AG09319 (cell line): ENCODE measurements around the gene VSIG10L.

ENCODE experiments used
- DNase-seq: peaks from one replicate; pipeline ENCODE4 v3.0.0-alpha.2; 2010; ENCODE audit warnings: low read depth; ENCODE audit errors: extremely low read depth
- TF ChIP-seq, protein P1 (sequence below): IDR thresholded peaks from 2 replicates; pipeline ENCODE4 v1.5.1; 2011; ENCODE audit warnings: low read depth, mild to moderate bottlenecking, inconsistent platforms, low read length, moderate library complexity

The VSIG10L gene

GRCh38 chr19:51294211-51294976 is 47.5 kb downstream of the VSIG10L start:
- no peak for DNase-seq
- TF ChIP-seq, protein P1, sequence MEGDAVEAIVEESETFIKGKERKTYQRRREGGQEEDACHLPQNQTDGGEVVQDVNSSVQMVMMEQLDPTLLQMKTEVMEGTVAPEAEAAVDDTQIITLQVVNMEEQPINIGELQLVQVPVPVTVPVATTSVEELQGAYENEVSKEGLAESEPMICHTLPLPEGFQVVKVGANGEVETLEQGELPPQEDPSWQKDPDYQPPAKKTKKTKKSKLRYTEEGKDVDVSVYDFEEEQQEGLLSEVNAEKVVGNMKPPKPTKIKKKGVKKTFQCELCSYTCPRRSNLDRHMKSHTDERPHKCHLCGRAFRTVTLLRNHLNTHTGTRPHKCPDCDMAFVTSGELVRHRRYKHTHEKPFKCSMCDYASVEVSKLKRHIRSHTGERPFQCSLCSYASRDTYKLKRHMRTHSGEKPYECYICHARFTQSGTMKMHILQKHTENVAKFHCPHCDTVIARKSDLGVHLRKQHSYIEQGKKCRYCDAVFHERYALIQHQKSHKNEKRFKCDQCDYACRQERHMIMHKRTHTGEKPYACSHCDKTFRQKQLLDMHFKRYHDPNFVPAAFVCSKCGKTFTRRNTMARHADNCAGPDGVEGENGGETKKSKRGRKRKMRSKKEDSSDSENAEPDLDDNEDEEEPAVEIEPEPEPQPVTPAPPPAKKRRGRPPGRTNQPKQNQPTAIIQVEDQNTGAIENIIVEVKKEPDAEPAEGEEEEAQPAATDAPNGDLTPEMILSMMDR: no peak

DNA sequence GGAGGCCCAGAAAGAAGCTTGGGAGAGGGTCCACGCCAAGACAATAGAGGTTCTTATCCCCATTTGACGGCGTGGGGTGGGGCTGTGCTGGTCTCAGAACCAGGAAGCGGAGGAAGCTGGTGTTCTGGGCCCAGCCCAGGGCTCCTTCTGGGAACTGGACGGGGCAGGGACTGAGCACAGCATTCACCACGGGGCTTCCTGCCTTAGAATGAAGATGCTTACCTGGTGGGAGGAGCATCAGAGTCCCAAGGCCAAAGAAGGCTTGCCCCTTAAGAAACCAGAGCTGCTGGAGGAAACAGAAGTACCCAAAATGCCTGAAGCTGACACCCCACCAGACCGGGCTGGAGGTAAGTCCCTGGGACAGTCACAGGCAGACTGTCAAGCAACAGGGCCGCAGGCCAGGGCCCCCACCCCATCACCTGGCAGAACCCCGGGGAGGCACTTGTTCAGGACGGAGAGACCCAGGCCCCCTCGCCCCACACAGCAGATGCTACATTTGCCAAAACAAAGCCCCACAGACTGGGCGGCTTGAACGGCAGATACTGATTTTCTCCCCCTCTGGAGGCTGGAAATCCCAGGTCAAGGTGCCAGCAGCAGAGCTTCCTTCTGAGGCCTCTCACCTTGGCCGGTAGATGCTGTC is 48.2 kb downstream of the VSIG10L start:
- DNase-seq: no peak
- TF ChIP-seq, protein P1: no peak

DNA sequence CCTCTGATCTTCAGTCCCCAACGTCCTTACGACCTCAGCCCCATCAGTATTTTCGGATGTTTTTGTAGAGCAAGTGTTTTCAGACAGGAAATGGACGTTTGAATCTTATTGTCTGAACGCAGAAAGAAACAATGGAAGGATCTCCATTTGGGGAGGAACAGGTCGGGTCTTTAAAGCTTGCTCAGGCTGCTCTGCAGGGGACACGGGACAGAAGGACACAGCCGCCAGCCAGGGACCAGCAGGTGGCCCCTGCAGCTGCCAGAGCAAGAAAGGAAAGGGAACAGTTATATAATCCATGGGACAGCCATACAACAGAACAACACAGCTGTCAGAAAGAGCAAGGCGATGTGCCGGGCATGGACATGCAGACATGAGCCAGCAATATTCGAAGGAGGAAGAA is 49.0 kb downstream of the VSIG10L start:
- DNase-seq: no peak
- TF ChIP-seq, protein P1: no peak

GRCh38 chr19:51289635-51290034 is 52.3 kb downstream of the VSIG10L start:
- TF ChIP-seq, protein P1: no peak
- DNase-seq: no peak

DNA sequence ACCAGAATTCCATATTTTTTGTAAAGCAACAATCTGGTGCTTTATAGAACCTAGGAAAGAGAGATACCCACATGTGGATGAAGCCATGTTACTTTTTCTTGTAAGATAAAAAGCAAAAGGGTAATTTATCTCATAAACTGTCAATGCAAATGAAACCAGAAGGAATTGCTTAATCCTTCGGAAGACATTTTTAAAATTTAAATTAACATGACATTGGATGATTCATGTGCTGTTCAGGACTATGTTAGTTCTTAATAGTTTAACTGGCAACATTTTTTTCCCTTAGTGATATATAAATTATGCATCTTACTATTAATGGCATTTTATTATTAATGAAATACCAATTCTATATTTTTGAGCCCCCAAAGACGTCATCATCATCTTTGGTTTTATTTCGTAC is 56.3 kb downstream of the VSIG10L start:
- TF ChIP-seq, protein P1: no peak
- DNase-seq: no peak

DNA sequence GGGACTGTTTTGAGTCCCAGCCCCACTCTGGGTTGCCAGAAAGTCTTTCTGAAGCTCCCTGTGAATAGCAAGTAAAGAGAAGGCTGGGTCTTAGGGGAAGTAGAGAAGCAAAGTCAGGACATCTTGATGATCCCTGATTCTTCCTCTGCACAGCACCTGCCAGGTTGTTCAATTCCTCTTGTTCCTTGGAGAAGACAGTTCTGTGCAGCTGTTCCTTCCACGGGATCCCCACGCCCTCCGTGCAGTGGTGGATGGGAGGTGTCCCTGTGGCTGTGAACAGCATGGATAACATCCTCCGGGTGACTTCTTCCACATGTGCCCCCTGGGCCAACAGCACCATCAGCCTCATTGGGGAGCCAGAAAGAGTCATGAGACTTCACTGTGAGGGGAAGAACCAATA is 59.6 kb downstream of the VSIG10L start:
- DNase-seq: no peak
- TF ChIP-seq, protein P1: no peak
